Measurements from ENCODE around the gene TRIM47. TPM values are rescaled to one million over a fixed set of nuclear protein-coding genes. Genes with fewer than 3 reads are reported as not detected.

The TRIM47 gene
- total RNA-seq, 1 experiment from 2014 or later: 12.9 TPM

- peak; percentile 86 for DNase-seq (ENCODE audit: low spot score)
Observed at GRCh38 chr17:75832164-75832651, 46.2 kb downstream of the TRIM47 start.

DNA sequence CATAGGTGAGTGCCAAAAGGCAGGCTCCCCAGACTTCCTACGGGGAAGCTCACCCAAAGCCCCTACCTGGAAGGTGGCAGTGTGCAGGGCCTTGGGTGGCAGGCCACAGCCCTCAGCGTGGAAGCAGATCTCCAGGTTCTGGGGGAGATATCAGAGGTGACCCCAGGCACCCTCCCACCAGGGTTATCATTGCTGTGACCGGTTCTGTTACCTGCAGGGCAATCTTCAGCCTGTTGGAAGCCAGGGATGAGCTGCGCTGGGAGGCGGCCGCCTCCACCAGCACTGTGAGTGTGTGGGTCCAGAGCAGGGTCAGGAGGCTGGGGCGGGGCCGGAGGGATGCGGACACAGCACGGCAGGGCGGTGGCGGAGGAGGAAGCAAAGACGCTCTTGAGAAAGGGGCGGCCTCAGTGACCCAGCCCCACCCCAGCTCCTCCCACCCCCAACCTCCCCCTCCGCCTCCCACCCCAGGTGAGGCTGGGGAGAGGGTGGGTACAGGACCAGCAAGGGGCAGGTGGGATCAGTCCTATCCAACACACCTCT lies 47.3 kb downstream of the TRIM47 start:
- no peak for DNase-seq (ENCODE audit: low spot score)

GRCh38 chr17:75830164-75831031 lies 48.0 kb downstream of the TRIM47 start:
- no peak for DNase-seq (ENCODE audit: low spot score)

DNA sequence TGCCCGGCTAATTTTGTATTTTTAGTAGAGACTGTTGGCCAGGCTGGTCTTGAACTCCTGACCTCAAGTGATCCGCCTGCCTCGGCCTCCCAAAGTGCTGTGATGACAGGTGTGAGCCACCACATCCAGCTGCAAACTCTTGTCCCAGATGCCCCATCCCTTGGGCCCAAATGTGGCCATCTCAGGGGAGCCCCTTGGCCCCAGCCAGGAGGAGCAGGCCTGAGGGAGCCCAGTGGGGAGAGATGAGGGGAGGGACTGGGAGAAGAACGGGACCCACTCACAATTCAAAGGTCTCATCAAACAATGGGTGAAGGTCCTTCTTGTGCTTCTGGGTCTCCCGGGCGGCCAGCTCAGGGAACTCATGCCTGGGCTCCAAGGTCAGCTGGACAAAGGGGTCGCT lies 48.6 kb downstream of the TRIM47 start:
- DNase-seq (ENCODE audit: low spot score): no peak

DNA sequence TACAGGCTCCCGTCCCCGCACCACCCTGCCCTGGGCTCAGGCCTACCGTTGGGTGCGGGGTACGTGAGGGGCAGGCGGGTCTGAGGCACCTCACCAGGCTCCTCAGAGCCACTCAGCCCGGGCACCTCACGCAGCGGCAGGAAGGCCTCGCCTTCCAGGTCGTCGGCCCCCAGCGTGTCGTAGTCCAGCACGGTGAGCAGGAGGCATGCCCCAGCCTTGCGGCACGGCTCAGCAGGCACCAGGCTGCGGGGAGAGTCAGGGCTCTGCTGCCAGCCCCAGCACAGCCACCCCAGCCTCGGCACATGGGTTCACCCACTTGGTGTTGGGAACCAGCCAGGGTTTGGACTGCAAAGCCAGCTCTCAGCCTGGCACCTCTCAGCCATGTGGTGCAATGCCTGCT lies 49.6 kb downstream of the TRIM47 start:
- DNase-seq (ENCODE audit: low spot score): no peak

DNA sequence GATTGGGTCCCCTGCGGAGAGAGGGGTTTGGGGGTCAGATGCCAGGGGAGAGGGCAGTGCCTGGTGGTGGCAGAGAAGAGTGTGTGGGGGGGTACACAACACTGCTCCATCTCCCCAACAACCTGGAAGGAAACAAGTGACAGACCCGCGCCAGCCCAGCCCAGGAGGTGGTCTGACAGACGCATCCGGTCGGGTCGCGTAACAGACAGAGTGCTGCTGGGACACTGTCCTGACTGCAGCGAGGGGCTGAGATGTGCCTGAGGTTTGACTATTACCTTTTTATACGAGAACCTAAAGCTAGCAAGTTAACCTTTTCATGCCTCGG lies 50.3 kb downstream of the TRIM47 start:
- no peak for DNase-seq (ENCODE audit: low spot score)

- no peak for DNase-seq (ENCODE audit: low spot score)
Observed at GRCh38 chr17:75827308-75828075, 50.9 kb downstream of the TRIM47 start.

GRCh38 chr17:75826561-75827307 lies 51.6 kb downstream of the TRIM47 start:
- no peak for DNase-seq (ENCODE audit: low spot score)

DNA sequence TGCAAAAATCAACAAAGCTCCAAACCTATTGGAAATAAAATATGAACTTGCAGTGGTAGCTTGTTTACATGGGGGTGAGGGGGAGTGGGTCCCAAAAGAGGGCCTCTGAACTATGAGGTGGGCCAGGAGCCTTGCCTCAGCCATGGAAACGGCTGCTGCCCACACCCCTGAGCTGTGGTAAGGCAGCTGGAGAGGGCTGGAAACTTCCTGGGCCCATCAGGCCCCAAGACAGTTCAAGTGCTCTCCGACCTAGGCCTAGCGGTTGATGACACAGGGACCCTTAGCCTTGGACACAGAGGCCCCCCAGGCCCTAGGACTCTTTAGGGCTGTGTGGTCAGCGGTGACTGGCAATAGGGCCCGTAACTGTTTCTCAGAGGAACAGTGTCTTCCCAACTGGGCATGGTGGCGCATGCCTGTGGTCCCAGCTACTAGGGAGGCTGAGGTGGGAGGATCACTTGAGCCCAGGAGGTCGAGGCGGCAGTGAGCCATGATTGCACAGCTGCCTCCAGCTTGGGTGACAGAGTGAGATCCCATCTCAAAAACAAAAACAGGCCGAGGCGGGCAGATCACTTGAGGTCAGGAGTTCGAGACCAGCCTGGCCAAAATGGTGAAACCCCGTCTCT lies 52.5 kb downstream of the TRIM47 start:
- DNase-seq (ENCODE audit: low spot score): no peak

DNA sequence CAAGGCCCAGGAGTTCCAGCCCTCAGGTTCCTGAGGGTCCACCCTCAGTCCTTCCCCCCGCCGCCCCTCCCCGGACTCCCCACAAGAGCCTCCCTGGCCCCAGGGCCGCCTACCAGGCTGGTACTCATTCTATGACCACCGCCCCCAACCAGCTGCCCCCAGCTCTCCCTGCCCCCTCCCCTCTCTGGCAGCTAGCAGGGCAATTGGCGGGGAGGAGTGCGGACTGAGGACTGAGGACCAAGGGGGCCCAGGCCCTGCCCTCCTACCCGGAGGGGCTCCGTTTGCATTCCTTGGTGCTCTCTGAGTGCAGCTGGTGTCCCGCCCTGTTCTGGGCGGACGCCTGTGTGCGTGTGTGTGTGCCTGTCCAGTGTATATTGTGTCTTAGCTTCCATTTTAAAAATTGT lies 53.2 kb downstream of the TRIM47 start:
- DNase-seq (ENCODE audit: low spot score): no peak

- DNase-seq (ENCODE audit: low spot score): no peak
Observed at GRCh38 chr17:75824666-75825065, 53.7 kb downstream of the TRIM47 start.

Other genes starting within 250 kb of the TRIM47 start
- gene SMIM5, start 245.1 kb downstream of the TRIM47 start, total RNA-seq (2014; rRNA removed; shearing (Covaris generic)): not detected in 2 replicates
- gene RECQL5, start 211.4 kb downstream of the TRIM47 start, total RNA-seq (2014; rRNA removed; shearing (Covaris generic)): 6.4 and 14.3 TPM in 2 replicates
- 107 and 135 TPM in 2 replicates for gene SAP30BP, start 211.2 kb downstream of the TRIM47 start, total RNA-seq (2014; rRNA removed; shearing (Covaris generic))
- gene ITGB4, start 157.1 kb downstream of the TRIM47 start, total RNA-seq (2014; rRNA removed; shearing (Covaris generic)): 0.15 and 0.35 TPM in 2 replicates
- 46.3 and 51.7 TPM in 2 replicates for gene GALK1, start 113.4 kb downstream of the TRIM47 start, total RNA-seq (2014; rRNA removed; shearing (Covaris generic))
- gene UNK, start 93.8 kb downstream of the TRIM47 start, total RNA-seq (2014; rRNA removed; shearing (Covaris generic)): 24.0 and 29.6 TPM in 2 replicates
- gene UNC13D, start 34.2 kb downstream of the TRIM47 start, total RNA-seq (2014; rRNA removed; shearing (Covaris generic)): 1.9 and 2.9 TPM in 2 replicates
- gene WBP2, start 23.2 kb downstream of the TRIM47 start, total RNA-seq (2014; rRNA removed; shearing (Covaris generic)): 14.8 and 26.3 TPM in 2 replicates
- 8.4 and 10.5 TPM in 2 replicates for gene TRIM65, start 18.4 kb upstream of the TRIM47 start, total RNA-seq (2014; rRNA removed; shearing (Covaris generic))
- gene MRPL38, start 26.3 kb upstream of the TRIM47 start, total RNA-seq (2014; rRNA removed; shearing (Covaris generic)): 39.1 and 54.0 TPM in 2 replicates
- gene FBF1, start 62.5 kb upstream of the TRIM47 start, total RNA-seq (2014; rRNA removed; shearing (Covaris generic)): 11.2 and 11.8 TPM in 2 replicates
- 30.0 and 31.5 TPM in 2 replicates for gene ACOX1, start 100.6 kb upstream of the TRIM47 start, total RNA-seq (2014; rRNA removed; shearing (Covaris generic))
- gene TEN1, start 100.7 kb upstream of the TRIM47 start, total RNA-seq (2014; rRNA removed; shearing (Covaris generic)): 18.1 and 28.2 TPM in 2 replicates
- 0.49 and 1.9 TPM in 2 replicates for gene CDK3, start 122.3 kb upstream of the TRIM47 start, total RNA-seq (2014; rRNA removed; shearing (Covaris generic))
- not detected in 2 replicates for gene EVPL, start 148.7 kb upstream of the TRIM47 start, total RNA-seq (2014; rRNA removed; shearing (Covaris generic))
- 37.3 and 39.7 TPM in 2 replicates for gene SRP68, start 193.9 kb upstream of the TRIM47 start, total RNA-seq (2014; rRNA removed; shearing (Covaris generic))
- gene GALR2, start 196.2 kb upstream of the TRIM47 start, total RNA-seq (2014; rRNA removed; shearing (Covaris generic)): 0.14 TPM in 1 of 2 replicates, not detected in the other
- gene ZACN, start 200.6 kb upstream of the TRIM47 start, total RNA-seq (2014; rRNA removed; shearing (Covaris generic)): not detected in 2 replicates
- gene EXOC7, start 225.2 kb upstream of the TRIM47 start, total RNA-seq (2014; rRNA removed; shearing (Covaris generic)): 51.4 and 51.5 TPM in 2 replicates

All from H4 (cell line).